ENCODE results near the gene SLC41A1. TPM values are rescaled to one million over a fixed set of nuclear protein-coding genes. Genes with fewer than 3 reads are reported as not detected.
"Not testable (repeated sequence)": the region's sequence is repeated elsewhere in the genome, so short reads cannot be mapped to it uniquely, and the experiment has no call there.

Gene SLC41A1
- total RNA-seq, 4 donors from 2014 or later = 4.0 to 21.5 (median 6.8) TPM

DNA sequence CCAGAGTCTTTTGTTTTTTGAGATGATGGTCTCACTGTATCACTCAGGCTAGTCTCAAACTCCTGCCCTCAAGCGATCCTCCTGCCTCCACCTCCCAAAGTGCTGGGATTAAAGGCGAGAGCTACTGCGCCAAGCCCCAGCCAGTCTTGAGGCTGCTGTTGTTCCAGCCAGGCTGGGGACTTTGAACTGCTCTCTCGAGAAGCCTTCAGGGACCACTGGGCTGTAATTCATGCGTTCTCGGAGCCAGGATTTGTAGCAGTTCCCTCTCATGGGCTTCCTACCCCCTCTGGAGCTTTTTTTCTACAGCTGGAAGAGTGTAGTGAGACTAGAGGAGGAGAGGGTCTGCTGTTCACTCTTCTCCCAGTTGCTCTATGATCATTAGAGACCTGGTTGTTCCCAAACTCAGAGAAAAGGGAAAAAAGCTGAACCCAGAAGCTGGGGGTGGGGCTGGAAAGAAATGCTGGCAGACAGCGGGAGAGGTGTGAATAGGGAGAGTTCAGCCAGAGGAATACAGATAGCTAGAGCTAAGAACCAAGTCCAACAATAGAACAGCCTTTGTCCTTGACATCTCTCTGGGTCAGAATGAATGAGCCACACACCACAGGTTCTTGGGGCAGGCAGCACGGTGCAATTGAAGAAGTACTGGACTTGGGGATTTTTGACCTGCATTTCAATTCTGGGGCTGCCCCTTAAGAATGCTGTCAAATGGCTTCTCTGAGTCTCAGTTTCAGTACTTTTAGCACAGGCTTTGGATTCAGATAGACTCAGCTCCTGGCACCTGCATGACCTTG is 13.2 kb upstream of the SLC41A1 start:
- no peaks in the 10 kb centered on the region for H3K36me3 ChIP-seq
- no peak for DNase-seq
- H3K4me1 ChIP-seq = no peaks in the 10 kb centered on the region
- no peak for TF ChIP-seq POLR2A (IDR thresholded peaks at IDR 0.05)
- TF ChIP-seq, protein P1, sequence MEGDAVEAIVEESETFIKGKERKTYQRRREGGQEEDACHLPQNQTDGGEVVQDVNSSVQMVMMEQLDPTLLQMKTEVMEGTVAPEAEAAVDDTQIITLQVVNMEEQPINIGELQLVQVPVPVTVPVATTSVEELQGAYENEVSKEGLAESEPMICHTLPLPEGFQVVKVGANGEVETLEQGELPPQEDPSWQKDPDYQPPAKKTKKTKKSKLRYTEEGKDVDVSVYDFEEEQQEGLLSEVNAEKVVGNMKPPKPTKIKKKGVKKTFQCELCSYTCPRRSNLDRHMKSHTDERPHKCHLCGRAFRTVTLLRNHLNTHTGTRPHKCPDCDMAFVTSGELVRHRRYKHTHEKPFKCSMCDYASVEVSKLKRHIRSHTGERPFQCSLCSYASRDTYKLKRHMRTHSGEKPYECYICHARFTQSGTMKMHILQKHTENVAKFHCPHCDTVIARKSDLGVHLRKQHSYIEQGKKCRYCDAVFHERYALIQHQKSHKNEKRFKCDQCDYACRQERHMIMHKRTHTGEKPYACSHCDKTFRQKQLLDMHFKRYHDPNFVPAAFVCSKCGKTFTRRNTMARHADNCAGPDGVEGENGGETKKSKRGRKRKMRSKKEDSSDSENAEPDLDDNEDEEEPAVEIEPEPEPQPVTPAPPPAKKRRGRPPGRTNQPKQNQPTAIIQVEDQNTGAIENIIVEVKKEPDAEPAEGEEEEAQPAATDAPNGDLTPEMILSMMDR (IDR thresholded peaks at IDR 0.05) = no peak
- H3K27ac ChIP-seq = no peak overlapping the region
- no peaks in the 10 kb centered on the region for H3K9me3 ChIP-seq
- no peak overlapping the region for H3K4me3 ChIP-seq
- no peaks in the 10 kb centered on the region for H3K27me3 ChIP-seq

DNA sequence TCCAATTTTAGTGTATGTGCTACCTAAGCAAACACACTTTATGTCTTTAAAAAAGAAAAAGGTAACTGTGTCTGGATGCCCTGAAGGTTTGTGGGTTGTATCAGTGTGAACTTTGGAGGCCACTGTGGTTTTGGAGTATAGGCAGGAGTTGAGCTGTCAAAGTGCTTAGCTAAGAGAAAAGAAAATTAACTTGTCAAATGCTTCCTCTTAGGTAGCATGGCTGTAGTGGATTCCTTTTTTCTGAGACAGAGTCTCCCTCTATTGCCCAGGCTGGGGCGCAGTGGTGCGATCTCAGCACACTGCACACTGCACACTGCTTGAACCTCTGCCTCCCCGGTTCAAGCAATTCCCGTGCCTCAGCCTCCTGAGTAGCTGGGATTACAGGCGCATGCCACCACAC is 11.2 kb upstream of the SLC41A1 start:
- Histone ChIP-seq H3K27me3 (no peaks in the 10 kb centered on the region), H3K36me3 (no peaks in the 10 kb centered on the region), H3K4me1 (no peaks in the 10 kb centered on the region), H3K9me3 (no peaks in the 10 kb centered on the region), H3K4me3 (no peak overlapping the region), H3K27ac (no peak overlapping the region)
- DNase-seq = no peak
- TF ChIP-seq, protein P1 (IDR thresholded peaks at IDR 0.05) = no peak
- TF ChIP-seq POLR2A (IDR thresholded peaks at IDR 0.05) = no peak

DNA sequence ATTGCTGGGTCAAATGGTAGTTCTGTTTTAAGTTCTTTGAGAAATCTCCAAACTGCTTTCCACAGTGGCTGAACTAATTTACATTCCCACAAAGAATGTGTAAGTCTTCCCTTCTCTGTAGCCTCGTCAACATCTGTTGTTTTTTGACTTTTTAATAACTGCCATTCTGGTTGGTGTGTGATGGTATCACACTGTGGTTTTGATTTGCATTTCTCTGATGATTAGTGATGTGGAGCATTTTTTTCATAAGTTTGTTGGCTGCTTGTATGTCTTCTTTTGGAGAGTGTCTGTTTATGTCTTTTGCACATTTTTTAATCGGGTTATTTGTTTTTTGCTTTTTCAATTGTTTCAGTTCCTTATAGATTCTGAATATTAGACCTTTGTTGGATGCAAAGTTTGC is 10.3 kb upstream of the SLC41A1 start:
- H3K9me3 ChIP-seq, H3K36me3 ChIP-seq, H3K4me1 ChIP-seq, H3K27ac ChIP-seq, H3K27me3 ChIP-seq, H3K4me3 ChIP-seq, DNase-seq: not testable (repeated sequence)

DNA sequence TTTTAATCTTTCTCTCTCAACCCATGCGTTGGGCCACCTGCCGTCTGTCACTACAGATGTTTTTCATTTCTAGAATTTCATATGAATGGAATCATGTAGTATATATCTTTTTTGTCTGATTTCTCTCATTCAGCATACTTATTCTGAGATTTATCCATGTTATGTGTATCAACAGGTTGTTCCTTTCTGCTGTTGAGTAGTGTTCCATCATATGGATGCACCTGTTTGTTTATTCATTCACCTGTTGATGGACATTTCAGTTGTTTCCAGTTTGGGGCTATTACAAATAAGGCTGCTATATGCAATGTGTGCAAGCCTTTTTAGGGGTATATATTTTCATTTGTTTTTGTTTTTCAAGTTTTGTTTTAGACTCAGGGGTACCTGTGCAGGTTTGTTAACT is 9.4 kb upstream of the SLC41A1 start:
- DNase-seq = no peak
- no peaks in the 10 kb centered on the region for H3K36me3 ChIP-seq
- no peak overlapping the region for H3K27ac ChIP-seq
- no peak overlapping the region for H3K4me3 ChIP-seq
- no peaks in the 10 kb centered on the region for H3K27me3 ChIP-seq
- TF ChIP-seq, protein P1 (IDR thresholded peaks at IDR 0.05) = no peak
- TF ChIP-seq POLR2A (IDR thresholded peaks at IDR 0.05) = no peak
- no peaks in the 10 kb centered on the region for H3K4me1 ChIP-seq
- no peaks in the 10 kb centered on the region for H3K9me3 ChIP-seq

DNA sequence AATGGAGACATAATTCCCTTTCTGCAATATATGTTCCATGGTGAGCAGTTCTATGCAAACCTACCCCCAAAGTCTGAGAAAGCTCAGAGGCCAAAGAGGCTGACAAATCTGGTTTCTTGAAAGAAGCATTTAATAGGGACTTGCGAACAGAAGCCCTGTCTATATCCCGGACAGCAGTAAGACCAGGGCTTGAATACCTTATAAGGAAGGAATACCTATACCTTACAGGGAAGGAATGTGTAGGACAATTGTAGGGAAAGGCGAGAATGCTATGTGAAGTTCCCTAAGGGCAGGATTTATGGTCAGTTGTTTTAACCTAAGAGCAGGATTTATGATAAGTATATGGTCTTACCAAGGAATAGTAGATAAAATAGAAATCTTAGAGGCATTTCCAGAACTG is 5.0 kb upstream of the SLC41A1 start:
- no peak overlapping the region for H3K4me3 ChIP-seq
- no peak for TF ChIP-seq POLR2A (IDR thresholded peaks at IDR 0.05)
- TF ChIP-seq, protein P1 (IDR thresholded peaks at IDR 0.05) = no peak
- no peaks in the 10 kb centered on the region for H3K27me3 ChIP-seq
- no peaks in the 10 kb centered on the region for H3K36me3 ChIP-seq
- no peak overlapping the region for H3K27ac ChIP-seq
- no peaks in the 10 kb centered on the region for H3K9me3 ChIP-seq
- no peak for DNase-seq
- H3K4me1 ChIP-seq = peaks cover 0 to 7% (median 0%) of the 10 kb centered on the region in 4 donors

DNA sequence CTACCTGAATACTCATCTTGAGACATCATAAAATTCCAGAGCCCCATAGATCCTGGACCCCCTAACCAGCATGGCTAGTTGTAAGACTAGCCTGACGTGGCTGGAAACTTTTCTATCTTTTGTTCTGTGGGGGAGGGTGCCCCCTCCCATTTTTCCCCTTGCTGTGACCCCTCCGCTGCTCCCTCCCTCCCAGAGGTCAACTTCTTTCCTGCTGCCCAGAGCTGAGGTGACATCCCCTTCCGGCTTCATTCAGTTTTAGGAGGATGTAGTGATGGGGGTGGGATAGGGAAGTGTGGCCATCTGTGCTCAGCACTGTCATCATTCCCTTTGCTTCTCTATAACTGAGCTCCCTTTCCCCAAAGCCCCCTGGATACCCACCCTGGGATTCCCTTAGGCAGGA is 4.4 kb upstream of the SLC41A1 start:
- H3K4me1 ChIP-seq = peaks cover 0 to 7% (median 0%) of the 10 kb centered on the region in 4 donors

More for the DNA sequence above, 4.4 kb upstream of the SLC41A1 start:
- H3K27ac ChIP-seq = no peak overlapping the region
- no peaks in the 10 kb centered on the region for H3K9me3 ChIP-seq
- TF ChIP-seq POLR2A (IDR thresholded peaks at IDR 0.05) = no peak
- TF ChIP-seq, protein P1 (IDR thresholded peaks at IDR 0.05) = no peak
- no peak for DNase-seq
- no peak overlapping the region for H3K4me3 ChIP-seq
- no peaks in the 10 kb centered on the region for H3K36me3 ChIP-seq
- H3K27me3 ChIP-seq = no peaks in the 10 kb centered on the region
